ENCODE data around the gene TBC1D19.
"Not testable (repeated sequence)": the region's sequence is repeated elsewhere in the genome, so short reads cannot be mapped to it uniquely, and the experiment has no call there.

The TBC1D19 gene

DNA sequence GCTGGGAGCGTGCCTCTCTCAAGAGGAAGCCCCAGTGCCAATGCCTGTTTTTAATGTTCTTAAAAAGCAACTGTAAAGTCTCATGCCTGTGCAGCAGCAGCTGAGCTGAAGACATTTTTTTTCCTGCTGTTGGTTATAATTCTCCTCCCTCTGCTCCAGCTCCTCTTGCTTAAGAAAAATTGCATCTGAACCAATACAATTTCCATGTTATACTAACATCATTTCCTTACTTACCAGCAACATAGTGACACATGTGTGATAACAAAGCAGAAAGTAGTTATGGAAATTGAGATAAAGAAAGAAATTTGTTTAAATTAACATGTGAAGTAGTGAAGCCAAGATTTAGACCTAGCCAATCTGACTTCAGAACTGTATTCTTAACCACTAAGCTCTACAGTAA, 101.4 kb downstream of the TBC1D19 start:
- DNase-seq (ENCODE audit: low spot score): no peak

GRCh38 chr4:26687728-26688127, 103.8 kb downstream of the TBC1D19 start:
- no peak for DNase-seq (ENCODE audit: low spot score)

DNA sequence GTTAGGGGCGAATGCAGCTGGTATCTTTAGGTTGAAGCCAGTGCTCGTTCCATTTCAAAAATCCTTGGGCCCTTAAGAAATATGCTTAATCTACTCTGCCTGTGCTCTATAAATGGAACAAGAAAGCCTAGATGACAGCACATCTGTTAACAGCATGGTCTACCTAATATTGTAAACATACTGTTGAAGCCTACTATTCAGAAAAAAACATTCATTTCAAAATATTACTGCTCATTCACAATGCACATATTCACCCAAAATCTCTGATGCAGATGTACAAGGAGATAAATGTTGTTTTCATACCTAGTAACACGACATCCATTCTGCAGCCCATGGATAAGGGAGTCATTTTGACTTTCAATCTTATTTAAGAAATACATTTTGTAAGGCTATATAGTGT, 106.6 kb downstream of the TBC1D19 start:
- DNase-seq (ENCODE audit: low spot score): no peak

- no peak for DNase-seq (ENCODE audit: low spot score)
Measured at GRCh38 chr4:26692014-26692726, 108.3 kb downstream of the TBC1D19 start.

- not testable (repeated sequence) for DNase-seq (ENCODE audit: low spot score)
Measured at GRCh38 chr4:26694131-26694530, 110.2 kb downstream of the TBC1D19 start.

DNA sequence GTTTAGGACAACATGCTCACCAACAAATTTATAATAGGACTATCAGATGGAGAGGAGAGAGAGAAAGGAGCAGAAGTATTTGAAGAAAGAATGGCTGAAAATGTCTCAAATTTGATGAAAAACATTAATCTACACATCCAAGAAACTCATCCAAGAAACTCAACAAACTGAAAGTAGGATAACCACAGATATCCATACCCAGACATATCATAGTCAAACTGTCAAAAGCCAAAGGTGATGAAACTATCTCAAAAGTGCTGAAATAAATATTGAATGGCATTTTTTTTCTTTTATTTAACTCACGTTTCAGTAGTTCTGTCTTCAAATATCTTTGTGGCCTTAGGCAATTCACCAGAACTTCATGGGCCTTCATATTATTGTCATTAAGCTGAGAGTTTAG, 116.2 kb downstream of the TBC1D19 start:
- DNase-seq (ENCODE audit: low spot score): no peak

GRCh38 chr4:26701095-26701494, 117.2 kb downstream of the TBC1D19 start:
- no peak for DNase-seq (ENCODE audit: low spot score)

GRCh38 chr4:26701786-26702227, 117.9 kb downstream of the TBC1D19 start:
- DNase-seq (ENCODE audit: low spot score): no peak

GRCh38 chr4:26707342-26707741, 123.5 kb downstream of the TBC1D19 start:
- no peak for DNase-seq (ENCODE audit: low spot score)

DNA sequence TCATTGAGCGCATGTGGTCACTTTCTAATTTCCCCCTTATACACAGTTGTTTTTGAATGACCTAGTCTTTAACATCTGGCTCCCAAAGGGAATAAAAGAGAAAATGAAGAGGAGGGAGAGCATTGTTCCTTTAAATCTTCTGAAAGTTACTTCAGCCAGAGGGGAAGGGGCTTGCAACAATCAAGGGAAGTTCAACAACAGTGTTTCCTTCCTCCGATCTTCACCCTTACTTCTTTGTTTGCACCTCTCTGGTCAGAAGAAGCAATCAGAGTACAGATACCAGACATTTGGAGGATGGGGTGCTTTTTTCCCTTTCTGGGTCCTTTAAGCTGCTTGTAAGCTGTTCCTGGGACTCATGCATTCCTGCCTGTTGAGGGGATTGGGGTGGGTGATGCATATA, 125.4 kb downstream of the TBC1D19 start:
- DNase-seq (ENCODE audit: low spot score): no peak

- DNase-seq (ENCODE audit: low spot score): no peak
Measured at GRCh38 chr4:26713563-26714151, 129.8 kb downstream of the TBC1D19 start.

DNA sequence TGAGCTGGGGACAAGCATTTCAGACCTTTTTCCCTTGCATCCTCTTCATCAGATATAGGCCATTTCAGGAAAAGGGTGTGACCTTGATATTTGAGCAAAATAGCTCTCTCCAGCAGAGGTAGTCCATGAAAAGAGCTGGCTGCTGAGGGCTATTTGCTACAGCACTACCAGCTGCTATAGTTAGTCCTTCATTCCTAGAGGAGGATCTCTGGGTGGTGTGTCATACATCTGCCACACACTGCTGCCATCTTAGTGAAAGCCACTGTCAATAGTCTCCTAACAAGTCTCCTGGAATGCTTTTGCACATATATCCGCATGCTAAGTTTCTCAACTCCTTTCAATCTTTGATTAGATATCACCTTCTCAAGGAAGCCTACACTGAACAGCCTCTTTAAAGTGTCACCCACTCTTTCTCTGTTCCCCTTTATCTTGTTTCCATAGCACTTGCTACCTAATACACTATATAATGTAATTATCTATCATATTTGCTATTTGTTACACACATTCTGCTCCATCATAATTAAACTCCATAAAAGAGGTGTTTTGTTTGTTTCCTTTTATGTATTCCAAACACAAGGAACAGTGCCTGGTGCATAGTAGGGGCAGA, 131.9 kb downstream of the TBC1D19 start:
- no peak for DNase-seq (ENCODE audit: low spot score)

DNA sequence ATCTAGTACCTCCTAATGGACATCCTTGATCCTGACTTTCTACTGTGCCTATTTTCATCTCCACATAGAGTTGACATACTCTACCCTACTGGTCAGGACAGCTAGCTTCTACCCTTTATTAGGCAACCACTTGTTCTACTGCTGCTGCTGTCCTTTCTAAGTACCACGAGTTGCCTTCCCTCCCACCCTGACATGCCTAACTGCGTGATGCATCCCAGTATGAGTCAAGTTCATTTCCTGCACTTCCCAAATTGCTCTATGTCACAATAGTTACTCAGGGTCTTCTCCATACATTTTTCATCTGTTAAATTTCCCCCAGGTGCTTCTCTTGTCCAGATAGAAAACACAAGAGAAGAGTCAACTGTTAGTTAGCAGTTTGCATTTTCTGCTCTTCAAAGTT, 133.4 kb downstream of the TBC1D19 start:
- no peak for DNase-seq (ENCODE audit: low spot score)

DNA sequence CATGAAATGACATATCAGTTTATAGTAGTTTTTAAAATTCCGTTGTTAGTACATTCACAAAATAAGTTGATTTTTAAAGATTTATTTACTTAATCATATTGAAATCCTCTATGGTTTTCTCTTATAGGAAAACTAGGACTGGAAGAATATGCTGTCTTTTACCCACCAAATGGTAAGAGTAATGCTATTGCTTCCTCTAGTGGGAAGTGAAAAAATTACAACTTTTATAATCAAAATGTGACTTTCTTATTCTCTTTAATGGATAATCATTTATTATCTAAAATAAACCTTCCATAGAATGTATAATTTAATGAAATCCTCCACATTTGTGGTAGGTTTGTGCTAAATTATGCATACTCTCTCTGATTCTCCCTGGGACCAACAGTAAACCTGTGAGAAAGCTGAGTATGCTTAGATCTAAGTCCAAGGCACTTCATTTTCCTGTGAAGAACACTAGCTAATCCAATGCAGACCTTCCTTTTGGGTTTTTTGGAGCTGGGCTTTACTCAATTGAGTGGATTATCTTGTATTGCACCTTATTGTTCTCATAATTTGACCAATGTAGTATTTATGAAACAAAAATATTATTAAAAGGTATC, 136.2 kb downstream of the TBC1D19 start:
- DNase-seq (ENCODE audit: low spot score): no peak

GRCh38 chr4:26721685-26722084, 137.8 kb downstream of the TBC1D19 start:
- DNase-seq (ENCODE audit: low spot score): no peak

GRCh38 chr4:26723216-26723615, 139.3 kb downstream of the TBC1D19 start:
- no peak for DNase-seq (ENCODE audit: low spot score)

GRCh38 chr4:26724534-26724933, 140.7 kb downstream of the TBC1D19 start:
- DNase-seq (ENCODE audit: low spot score): no peak

GRCh38 chr4:26726655-26727387, 142.9 kb downstream of the TBC1D19 start:
- DNase-seq (ENCODE audit: low spot score): no peak

DNA sequence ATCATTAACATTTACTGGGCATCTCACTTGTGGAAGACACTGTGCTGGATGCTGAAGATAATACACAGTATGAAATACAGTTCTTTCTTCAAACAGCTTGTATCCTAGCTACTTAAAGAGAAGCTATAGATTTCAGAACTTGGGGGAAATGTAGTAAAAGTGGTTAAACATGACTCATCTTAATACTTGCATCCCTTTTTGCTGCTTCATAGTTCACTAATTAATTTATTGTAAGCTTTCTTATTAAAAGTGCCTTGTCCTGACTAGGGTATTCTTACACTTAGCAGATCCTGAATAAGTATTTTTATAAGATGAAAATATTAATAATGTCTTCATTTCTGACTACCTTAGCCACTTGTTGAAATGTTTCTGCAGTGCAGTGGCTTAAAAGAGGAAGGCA, 144.0 kb downstream of the TBC1D19 start:
- DNase-seq (ENCODE audit: low spot score): no peak

DNA sequence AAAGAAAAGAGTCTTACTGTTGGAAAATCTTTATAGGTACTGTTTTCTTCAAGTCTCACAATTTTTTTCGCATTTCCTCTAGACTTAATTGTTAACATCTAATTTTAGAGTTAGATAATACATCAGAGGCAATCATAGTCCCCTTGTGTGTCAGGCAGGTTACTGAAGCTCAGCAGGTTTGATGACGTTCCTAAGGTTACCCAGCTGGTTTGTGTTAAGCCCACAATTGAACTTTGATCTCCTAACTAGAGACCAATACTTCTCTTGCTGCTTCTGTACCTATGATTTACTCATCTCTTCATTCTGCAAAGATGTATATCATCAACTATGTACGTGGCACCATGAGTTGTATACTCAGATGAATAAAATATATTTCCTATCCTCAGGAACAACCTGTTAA, 145.1 kb downstream of the TBC1D19 start:
- no peak for DNase-seq (ENCODE audit: low spot score)

DNA sequence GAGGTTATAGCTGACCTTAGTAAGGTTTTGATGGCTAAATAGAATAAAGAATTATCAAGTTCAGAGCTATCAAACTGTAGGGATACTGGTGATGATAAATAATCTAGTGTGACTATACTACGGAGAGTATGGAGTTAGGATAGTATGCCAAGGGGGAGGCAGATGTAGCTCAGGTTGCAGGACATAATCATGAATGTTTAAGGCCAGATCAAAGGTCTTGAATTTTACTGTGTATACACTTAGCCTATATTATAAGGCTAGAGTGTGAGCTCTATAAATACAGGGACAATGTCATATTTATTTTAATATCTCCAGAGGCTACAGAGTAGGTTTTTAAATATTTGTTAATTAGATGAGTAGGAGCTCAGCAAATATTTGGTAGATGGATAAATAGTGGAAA, 145.7 kb downstream of the TBC1D19 start:
- no peak for DNase-seq (ENCODE audit: low spot score)

GRCh38 chr4:26731351-26732035, 147.6 kb downstream of the TBC1D19 start:
- DNase-seq (ENCODE audit: low spot score): no peak

All from left forelimb (tissue), 1 donor.